Right hindlimb (tissue), 1 donor: ENCODE results near the gene NES.
"Not testable (repeated sequence)": the region's sequence is repeated elsewhere in the genome, so short reads cannot be mapped to it uniquely, and the experiment has no call there.

Experiments
- DNase-seq: peaks from one replicate; pipeline ENCODE4 v3.0.0-alpha.2; 2018

Gene NES

GRCh38 chr1:156643049-156643777 is 34.0 kb downstream of the NES start:
- DNase-seq = no peak

- no peak for DNase-seq
Measured at GRCh38 chr1:156642265-156643048, 34.8 kb downstream of the NES start.

GRCh38 chr1:156641761-156642264 is 35.4 kb downstream of the NES start, which contains the start of gene BCAN:
BCAN (plus strand) TSS chr1:156642117; CDS start chr1:156646055, 3,938 bp downstream.
- DNase-seq = peak; percentile 69

DNA sequence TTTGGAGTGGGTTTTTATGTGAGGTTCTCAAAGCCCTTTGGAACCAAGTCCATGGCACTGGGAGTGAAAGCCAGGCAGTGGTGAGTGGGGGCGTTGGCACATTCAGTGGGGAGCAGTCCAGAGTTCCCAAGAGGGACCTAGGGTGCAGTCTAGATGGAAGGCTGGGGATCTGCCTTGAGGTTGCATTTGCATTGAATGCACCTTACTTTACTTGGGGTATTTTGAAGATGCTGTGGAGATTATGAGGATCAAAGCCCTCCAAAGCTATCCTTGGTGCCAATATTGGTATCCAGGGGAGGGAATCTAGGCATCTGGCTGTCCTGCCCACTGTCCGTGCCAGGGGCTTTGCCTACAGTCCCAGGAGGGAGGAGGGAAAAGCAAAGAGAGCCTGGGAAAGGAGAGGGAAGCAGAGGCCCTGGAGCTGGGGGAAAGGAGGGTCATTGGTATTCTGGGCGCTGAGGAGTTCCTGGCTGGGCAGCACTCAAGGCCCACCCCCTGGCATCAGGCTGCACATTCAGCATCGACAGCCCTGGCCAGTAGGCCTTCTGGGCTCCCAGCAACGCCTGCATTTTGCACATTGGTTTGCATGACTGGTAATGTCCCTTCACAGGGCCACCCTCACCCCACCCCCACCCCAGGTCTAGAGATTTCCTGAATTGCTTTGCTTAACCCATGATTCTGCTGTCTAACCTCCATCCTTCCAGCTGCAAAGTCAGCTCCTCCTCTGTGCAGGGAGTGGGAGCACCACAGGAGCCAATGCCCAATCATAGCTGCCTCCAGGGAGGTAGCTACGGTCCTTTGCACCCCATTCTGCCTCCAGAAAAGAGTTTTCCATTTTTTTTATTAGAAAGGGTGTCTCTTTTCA is 36.1 kb downstream of the NES start:
- DNase-seq = no peak

DNA sequence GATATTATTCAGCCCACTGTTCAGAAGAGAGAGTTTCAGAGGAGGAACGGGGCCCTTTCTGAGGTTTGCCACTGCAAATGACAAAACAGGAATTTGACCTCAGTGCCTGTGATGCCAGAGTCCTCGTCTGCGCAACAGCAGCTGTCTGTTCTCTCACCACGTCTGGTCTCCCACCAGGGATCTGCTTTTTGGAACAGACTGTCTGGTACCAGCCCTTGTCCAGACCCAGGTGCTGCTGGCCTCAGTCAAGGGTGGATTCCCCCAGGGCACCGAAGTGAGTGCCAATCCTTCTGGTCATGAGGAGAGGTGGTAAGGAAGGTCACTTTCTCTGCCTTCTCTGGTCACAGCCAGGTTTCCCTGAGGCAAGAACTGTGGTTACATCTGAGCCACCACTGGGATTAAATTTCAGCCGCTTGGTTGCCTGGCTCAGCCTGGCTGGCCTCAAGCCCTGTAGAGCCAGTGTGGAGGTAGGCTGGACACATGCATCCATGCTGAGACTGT is 37.6 kb downstream of the NES start:
- no peak for DNase-seq

GRCh38 chr1:156638189-156638985 is 38.8 kb downstream of the NES start:
- DNase-seq = no peak

- DNase-seq = no peak
Measured at GRCh38 chr1:156632355-156632754, 44.9 kb downstream of the NES start.

GRCh38 chr1:156631152-156631551 is 46.1 kb downstream of the NES start:
- not testable (repeated sequence) for DNase-seq

DNA sequence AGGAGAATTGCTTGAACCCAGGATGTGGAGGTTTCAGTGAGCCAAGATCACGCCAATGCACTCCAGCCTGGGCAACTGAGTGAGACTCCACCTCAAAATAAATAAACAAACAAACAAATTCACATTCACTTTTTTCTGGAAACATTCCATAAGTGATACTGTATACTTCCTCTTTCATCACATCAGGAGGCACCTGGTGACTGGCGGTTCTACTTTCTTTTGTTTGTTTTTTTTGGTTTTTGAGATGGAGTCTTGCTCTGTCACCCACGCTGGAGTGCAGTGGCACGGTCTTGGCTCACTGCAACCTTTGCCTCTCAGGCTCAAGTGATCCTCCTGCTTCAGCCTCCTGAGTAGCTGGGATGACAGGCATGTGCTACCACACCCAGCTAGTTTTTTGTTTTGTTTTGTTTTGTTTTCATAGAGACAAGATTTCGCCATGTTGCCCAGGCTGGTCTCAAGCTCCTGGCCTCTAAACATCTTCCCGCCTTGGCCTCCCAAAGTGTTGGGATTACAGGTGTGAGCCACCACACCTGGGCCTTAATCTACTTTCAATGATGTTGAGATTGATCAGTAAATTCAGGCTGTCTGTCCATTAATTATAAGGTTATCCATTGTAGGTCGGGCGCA is 47.3 kb downstream of the NES start:
- DNase-seq = no peak

GRCh38 chr1:156627313-156627880 is 49.8 kb downstream of the NES start:
- no peak for DNase-seq

- DNase-seq = no peak
Measured at GRCh38 chr1:156626079-156626438, 51.1 kb downstream of the NES start.

DNA sequence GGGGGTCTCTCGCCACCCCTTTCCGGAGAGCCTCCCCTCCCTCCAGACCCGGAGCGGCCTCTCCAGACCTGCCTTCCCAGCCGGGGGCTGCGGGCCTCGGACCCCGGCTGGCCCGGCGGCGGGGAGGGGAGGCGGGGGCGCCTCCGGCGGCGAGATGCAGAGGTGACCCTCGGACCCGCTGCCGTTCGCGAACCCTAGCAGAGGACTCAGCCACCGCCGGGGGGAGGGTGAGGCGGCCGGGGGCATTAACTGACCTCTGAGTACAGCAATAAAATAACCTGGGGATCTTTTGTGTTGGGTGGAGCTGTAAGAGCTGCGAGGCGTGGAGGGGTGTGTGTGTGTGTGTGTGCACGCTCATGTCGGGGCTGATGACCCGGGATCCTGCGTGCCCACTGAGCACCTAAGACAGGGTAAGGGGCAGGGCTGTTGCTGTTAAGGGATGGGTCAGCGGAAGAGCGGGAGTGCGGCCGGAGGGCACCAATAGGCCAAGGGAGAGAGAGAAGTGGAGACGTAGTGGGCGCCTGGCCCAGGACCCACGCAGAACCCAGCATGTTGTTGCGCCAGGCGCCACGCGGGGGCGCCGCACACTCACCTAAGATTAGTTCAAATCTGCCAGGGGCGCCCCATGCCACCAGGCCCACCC is 51.6 kb downstream of the NES start:
- DNase-seq = peak; percentile 62

DNA sequence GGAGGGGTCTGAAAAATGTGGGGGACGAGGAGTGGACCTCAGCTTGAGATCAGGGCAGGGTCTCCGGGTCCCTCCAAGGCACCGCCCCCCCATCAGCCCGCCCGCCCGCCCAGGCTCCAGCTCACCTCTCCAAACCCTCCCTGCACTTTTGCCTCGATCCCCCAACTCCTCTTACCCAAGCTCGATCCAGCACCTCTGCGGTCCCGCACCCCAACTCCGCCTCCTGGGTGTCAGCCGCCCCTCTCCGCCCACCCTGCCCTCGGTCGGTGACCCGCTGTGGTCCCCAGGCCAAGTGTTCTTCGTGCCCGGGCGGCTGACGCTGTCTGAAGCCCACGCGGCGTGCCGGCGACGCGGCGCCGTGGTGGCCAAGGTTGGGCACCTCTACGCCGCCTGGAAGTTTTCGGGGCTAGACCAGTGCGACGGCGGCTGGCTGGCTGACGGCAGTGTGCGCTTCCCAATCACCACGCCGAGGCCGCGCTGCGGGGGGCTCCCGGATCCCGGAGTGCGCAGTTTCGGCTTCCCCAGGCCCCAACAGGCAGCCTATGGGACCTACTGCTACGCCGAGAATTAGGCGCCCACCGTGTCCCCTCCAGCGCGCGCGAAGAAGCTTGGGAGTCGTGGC is 52.3 kb downstream of the NES start:
- no peak for DNase-seq

DNA sequence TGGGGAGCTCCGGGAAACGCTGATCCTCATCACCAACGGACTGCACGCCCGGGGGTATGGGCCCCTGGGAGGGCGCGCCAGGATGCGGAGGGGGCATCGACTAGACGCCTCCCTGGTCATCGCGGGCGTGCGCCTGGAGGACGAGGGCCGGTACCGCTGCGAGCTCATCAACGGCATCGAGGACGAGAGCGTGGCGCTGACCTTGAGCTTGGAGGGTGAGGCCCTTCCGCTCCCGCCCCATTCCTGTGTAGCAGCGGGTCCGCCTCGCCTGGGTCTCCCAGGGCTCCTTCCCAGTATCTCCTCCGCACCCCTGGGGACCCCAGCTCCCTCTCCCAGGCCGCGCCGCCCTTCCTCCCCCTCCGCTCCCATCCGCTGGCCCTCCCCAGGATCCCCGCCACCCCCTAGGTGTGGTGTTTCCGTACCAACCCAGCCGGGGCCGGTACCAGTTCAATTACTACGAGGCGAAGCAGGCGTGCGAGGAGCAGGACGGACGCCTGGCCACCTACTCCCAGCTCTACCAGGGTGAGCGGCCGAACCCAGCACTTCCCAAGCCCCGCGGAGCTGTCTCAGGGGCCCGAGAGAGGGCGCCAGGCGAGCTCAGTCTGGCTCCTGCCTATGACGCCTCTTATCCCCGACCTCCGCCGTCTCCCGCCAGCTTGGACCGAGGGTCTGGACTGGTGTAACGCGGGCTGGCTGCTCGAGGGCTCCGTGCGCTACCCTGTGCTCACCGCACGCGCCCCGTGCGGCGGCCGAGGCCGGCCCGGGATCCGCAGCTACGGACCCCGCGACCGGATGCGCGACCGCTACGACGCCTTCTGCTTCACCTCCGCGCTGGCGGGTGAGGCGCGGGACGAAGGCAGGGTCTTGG is 53.0 kb downstream of the NES start:
- peak; percentile 49 for DNase-seq

DNA sequence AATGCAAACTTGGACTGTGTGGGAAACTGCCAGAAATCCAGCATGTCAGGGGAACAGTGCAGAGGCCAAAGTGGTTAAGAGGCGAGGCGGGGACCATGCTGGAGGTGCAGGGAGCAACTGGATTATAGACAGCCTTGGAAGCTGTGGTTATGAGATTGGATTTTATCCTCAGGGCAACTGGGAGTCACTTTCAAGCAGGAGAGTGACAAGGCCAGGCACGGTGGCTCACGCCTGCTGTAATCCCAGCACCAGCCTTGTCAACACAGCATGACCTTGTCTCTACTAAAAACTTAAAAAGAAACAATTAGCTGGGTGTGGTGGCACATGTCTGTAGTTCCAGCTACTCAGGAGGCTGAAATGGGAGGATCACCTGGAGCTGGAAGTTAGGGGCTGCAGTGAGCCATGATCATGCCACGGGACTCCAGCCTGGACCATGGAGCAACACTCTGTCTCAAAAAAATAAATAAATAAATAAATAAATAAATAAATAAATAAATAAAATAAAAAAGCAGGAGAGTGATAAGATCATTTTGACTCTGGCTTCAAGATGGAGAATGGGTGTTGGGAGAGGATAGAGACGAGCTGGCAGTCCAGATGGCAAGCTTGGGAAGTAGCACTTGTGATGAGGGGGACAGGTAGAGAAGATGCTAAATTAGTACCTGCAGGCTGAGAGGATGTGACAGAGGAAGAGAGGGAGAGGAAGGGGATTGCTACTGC is 54.5 kb downstream of the NES start:
- DNase-seq = no peak

GRCh38 chr1:156619582-156619955 is 57.6 kb downstream of the NES start:
- no peak for DNase-seq

GRCh38 chr1:156618853-156619581 is 58.2 kb downstream of the NES start, which contains the start of gene HAPLN2:
HAPLN2 (plus strand) TSS chr1:156619415; CDS start chr1:156623491, 4,076 bp downstream.
- DNase-seq = no peak
